ENCODE data around the gene CELF6.

The CELF6 gene

GRCh38 chr15:72288796-72289596, 31.0 kb downstream of the CELF6 start:
- Histone ChIP-seq H2AFZ (ENCODE audit: low read depth) (no peak overlapping the region), H3K4me3 (IDR thresholded peaks at IDR 0.05; ENCODE audit: insufficient read depth, low read depth, low read length) (no peak overlapping the region), H3K36me3 (ENCODE audit: insufficient read depth) (no peaks in the 10 kb centered on the region)

GRCh38 chr15:72285927-72286516, 33.9 kb downstream of the CELF6 start:
- Histone ChIP-seq H3K79me2 (ENCODE audit: insufficient read depth, low read depth) (no peaks in the 10 kb centered on the region), H3K4me1 (ENCODE audit: low read depth, poor library complexity, severe bottlenecking) (no peaks in the 10 kb centered on the region), H4K20me1 (ENCODE audit: insufficient read depth) (no peaks in the 10 kb centered on the region), H3K36me3 (ENCODE audit: insufficient read depth) (no peaks in the 10 kb centered on the region), H3K4me3 (IDR thresholded peaks at IDR 0.05; ENCODE audit: insufficient read depth, low read depth, low read length) (no peak overlapping the region), H3K27ac (no peak overlapping the region), H3K27me3 (ENCODE audit: insufficient read depth, low read depth) (no peaks in the 10 kb centered on the region), H3K4me2 (no peak overlapping the region), H2AFZ (ENCODE audit: low read depth) (no peak overlapping the region), H3K9ac (no peak overlapping the region)
- TF ChIP-seq CTCF (conservative IDR thresholded peaks at IDR 0.05; ENCODE audit: low read depth, low read length): peak; percentile 28; the same call in 1 of the 2 replicates

More at GRCh38 chr15:72288796-72289596, 31.0 kb downstream of the CELF6 start:
- no peak overlapping the region for H3K9ac ChIP-seq
- no peak for TF ChIP-seq CTCF (conservative IDR thresholded peaks at IDR 0.05; ENCODE audit: low read depth, low read length)
- H3K27me3 ChIP-seq (ENCODE audit: insufficient read depth, low read depth): no peaks in the 10 kb centered on the region
- H3K27ac ChIP-seq: no peak overlapping the region
- H3K79me2 ChIP-seq (ENCODE audit: insufficient read depth, low read depth): no peaks in the 10 kb centered on the region
- H3K4me2 ChIP-seq: no peak overlapping the region
- H3K4me1 ChIP-seq (ENCODE audit: low read depth, poor library complexity, severe bottlenecking): no peaks in the 10 kb centered on the region
- H4K20me1 ChIP-seq (ENCODE audit: insufficient read depth): no peaks in the 10 kb centered on the region

GRCh38 chr15:72285402-72285801, 34.6 kb downstream of the CELF6 start:
- H3K4me1 ChIP-seq (ENCODE audit: low read depth, poor library complexity, severe bottlenecking): no peaks in the 10 kb centered on the region
- H3K27ac ChIP-seq: no peak overlapping the region
- no peak overlapping the region for H2AFZ ChIP-seq (ENCODE audit: low read depth)
- H3K4me2 ChIP-seq: no peak overlapping the region
- no peaks in the 10 kb centered on the region for H4K20me1 ChIP-seq (ENCODE audit: insufficient read depth)
- TF ChIP-seq CTCF (conservative IDR thresholded peaks at IDR 0.05; ENCODE audit: low read depth, low read length): no peak
- no peaks in the 10 kb centered on the region for H3K36me3 ChIP-seq (ENCODE audit: insufficient read depth)
- H3K79me2 ChIP-seq (ENCODE audit: insufficient read depth, low read depth): no peaks in the 10 kb centered on the region
- no peak overlapping the region for H3K9ac ChIP-seq
- H3K27me3 ChIP-seq (ENCODE audit: insufficient read depth, low read depth): no peaks in the 10 kb centered on the region
- H3K4me3 ChIP-seq (IDR thresholded peaks at IDR 0.05; ENCODE audit: insufficient read depth, low read depth, low read length): no peak overlapping the region

- no peaks in the 10 kb centered on the region for H4K20me1 ChIP-seq (ENCODE audit: insufficient read depth)
- H3K4me1 ChIP-seq (ENCODE audit: low read depth, poor library complexity, severe bottlenecking): no peaks in the 10 kb centered on the region
- H2AFZ ChIP-seq (ENCODE audit: low read depth): no peak overlapping the region
- H3K36me3 ChIP-seq (ENCODE audit: insufficient read depth): no peaks in the 10 kb centered on the region
- H3K9ac ChIP-seq: no peak overlapping the region
- no peak overlapping the region for H3K27ac ChIP-seq
- H3K27me3 ChIP-seq (ENCODE audit: insufficient read depth, low read depth): no peaks in the 10 kb centered on the region
- no peak for TF ChIP-seq CTCF (conservative IDR thresholded peaks at IDR 0.05; ENCODE audit: low read depth, low read length)
- no peak overlapping the region for H3K4me2 ChIP-seq
- H3K4me3 ChIP-seq (IDR thresholded peaks at IDR 0.05; ENCODE audit: insufficient read depth, low read depth, low read length): no peak overlapping the region
- no peaks in the 10 kb centered on the region for H3K79me2 ChIP-seq (ENCODE audit: insufficient read depth, low read depth)
Observed at GRCh38 chr15:72284781-72285180, 35.2 kb downstream of the CELF6 start.
